ENCODE measurements around the gene ANKRD24.
"Not testable (repeated sequence)": the region's sequence is repeated elsewhere in the genome, so short reads cannot be mapped to it uniquely, and the experiment has no call there.

Gene ANKRD24

GRCh38 chr19:4238831-4239230 is 56.3 kb downstream of the ANKRD24 start:
- Histone ChIP-seq H3K4me3 (ENCODE audit: low read depth in 1 of 2, low read length in 2 of 2) (no peak overlapping the region), H3K27ac (ENCODE audit: low read depth, low read length) (no peak overlapping the region), H3K36me3 (ENCODE audit: insufficient read depth, low read length) (no peaks in the 10 kb centered on the region), H3K4me1 (ENCODE audit: insufficient read depth, low read length) (no peaks in the 10 kb centered on the region), H3K9me3 (ENCODE audit: low read length) (no peaks in the 10 kb centered on the region), H3K27me3 (ENCODE audit: control insufficient read depth in 1 of 2, insufficient read depth in 2 of 2, low read length in 2 of 2) (no peaks in the 10 kb centered on the region), H3K9ac (ENCODE audit: low read length) (no peak overlapping the region)

GRCh38 chr19:4241824-4242430 is 59.4 kb downstream of the ANKRD24 start:
- Histone ChIP-seq H3K4me1 (ENCODE audit: insufficient read depth, low read length) (peaks cover 3% of the 10 kb centered on the region), H3K4me3 (ENCODE audit: low read depth in 1 of 2, low read length in 2 of 2) (no peak overlapping the region), H3K27me3 (ENCODE audit: control insufficient read depth in 1 of 2, insufficient read depth in 2 of 2, low read length in 2 of 2) (no peaks in the 10 kb centered on the region), H3K27ac (ENCODE audit: low read depth, low read length) (no peak overlapping the region), H3K9me3 (ENCODE audit: low read length) (no peaks in the 10 kb centered on the region), H3K36me3 (ENCODE audit: insufficient read depth, low read length) (no peaks in the 10 kb centered on the region), H3K9ac (ENCODE audit: low read length) (no peak overlapping the region)

DNA sequence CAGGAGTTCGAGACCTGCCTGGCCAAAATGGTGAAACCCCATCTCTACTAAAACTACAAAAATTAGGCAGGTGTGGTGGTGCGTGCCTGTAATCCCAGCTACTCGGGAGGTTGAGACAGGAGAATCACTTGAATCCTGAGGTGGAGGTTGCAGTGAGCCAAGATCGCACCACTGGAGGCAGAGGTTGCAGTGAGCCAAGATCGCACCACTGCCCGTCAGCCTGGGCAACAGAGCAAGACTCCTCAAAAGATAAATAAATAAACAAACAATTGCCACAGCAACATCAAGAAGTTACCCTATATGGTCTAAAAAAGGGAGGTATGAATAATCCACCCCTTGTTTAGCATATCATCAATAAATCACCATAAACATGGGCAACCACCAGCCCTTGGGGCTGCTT is 63.4 kb downstream of the ANKRD24 start:
- H3K4me3 ChIP-seq (ENCODE audit: low read depth in 1 of 2, low read length in 2 of 2); H3K27ac ChIP-seq (ENCODE audit: low read depth, low read length); H3K9ac ChIP-seq (ENCODE audit: low read length); H3K27me3 ChIP-seq (ENCODE audit: control insufficient read depth in 1 of 2, insufficient read depth in 2 of 2, low read length in 2 of 2); H3K9me3 ChIP-seq (ENCODE audit: low read length): not testable (repeated sequence)
- peaks cover 11% of the 10 kb centered on the region for H3K4me1 ChIP-seq (ENCODE audit: insufficient read depth, low read length)
- peaks cover 12% of the 10 kb centered on the region for H3K36me3 ChIP-seq (ENCODE audit: insufficient read depth, low read length)

- Histone ChIP-seq H3K4me1 (ENCODE audit: insufficient read depth, low read length) (peaks cover 11% of the 10 kb centered on the region), H3K27ac (ENCODE audit: low read depth, low read length) (peak within 1 kb of the TSS; percentile 81), H3K27me3 (ENCODE audit: control insufficient read depth in 1 of 2, insufficient read depth in 2 of 2, low read length in 2 of 2) (no peaks in the 10 kb centered on the region), H3K4me3 (ENCODE audit: low read depth in 1 of 2, low read length in 2 of 2) (peak within 1 kb of the TSS; percentile 62 to 73), H3K36me3 (ENCODE audit: insufficient read depth, low read length) (peaks cover 22% of the 10 kb centered on the region), H3K9ac (ENCODE audit: low read length) (peak within 1 kb of the TSS; percentile 57), H3K9me3 (ENCODE audit: low read length) (no peaks in the 10 kb centered on the region)
Measured at GRCh38 chr19:4246767-4247593, 64.5 kb downstream of the ANKRD24 start, which contains the start of gene YJU2. YJU2 (plus strand) TSS chr19:4247080; CDS start chr19:4247147, 67 bp downstream.

DNA sequence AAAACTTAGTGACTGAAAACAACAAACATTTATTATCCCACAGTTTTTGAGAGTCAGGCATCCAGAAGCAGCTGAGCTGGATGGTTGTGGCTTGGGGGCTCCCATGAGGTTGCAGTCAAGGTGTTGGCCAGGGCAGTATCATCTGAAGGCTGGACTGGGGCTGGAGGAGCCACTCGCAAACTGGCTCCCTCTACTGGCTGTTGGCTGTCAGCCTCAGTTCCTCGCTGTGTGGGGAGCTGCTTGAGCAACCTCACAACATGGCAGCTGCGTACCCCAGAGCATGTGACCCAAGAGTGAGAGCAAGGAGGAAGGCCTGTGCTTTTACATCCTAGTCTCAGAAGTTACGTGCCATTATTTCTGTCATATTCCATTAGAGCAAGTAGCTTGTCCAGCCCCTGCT is 74.1 kb downstream of the ANKRD24 start:
- H3K9me3 ChIP-seq (ENCODE audit: low read length), result no peaks in the 10 kb centered on the region
- no peaks in the 10 kb centered on the region for H3K27me3 ChIP-seq (ENCODE audit: control insufficient read depth in 1 of 2, insufficient read depth in 2 of 2, low read length in 2 of 2)
- no peak overlapping the region for H3K4me3 ChIP-seq (ENCODE audit: low read depth in 1 of 2, low read length in 2 of 2)
- H3K4me1 ChIP-seq (ENCODE audit: insufficient read depth, low read length), result no peaks in the 10 kb centered on the region
- H3K27ac ChIP-seq (ENCODE audit: low read depth, low read length), result no peak overlapping the region
- H3K36me3 ChIP-seq (ENCODE audit: insufficient read depth, low read length), result peaks cover 41% of the 10 kb centered on the region
- H3K9ac ChIP-seq (ENCODE audit: low read length), result no peak overlapping the region

DNA sequence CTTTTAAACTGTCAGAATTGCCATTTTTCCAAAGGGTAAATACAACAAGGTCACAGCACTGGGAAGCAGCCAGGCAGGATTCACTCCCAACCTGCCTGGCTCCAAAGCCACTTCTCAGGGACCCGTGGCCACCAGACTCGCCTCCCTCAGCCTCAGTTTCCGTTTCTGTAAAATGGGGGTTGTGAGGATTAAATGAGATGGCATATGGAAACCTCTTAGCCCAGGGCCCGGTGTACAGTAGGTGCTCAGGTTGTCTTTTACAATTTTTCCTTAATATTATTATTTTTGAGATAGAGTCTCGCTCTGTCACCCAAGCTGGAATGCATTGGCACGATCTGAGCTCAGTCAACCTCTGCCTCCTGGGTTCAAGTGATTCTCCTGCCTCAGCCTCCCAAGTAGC is 74.5 kb downstream of the ANKRD24 start:
- H3K4me1 ChIP-seq (ENCODE audit: insufficient read depth, low read length), result no peaks in the 10 kb centered on the region
- H3K9me3 ChIP-seq (ENCODE audit: low read length), result no peaks in the 10 kb centered on the region
- peaks cover 38% of the 10 kb centered on the region for H3K36me3 ChIP-seq (ENCODE audit: insufficient read depth, low read length)
- H3K27me3 ChIP-seq (ENCODE audit: control insufficient read depth in 1 of 2, insufficient read depth in 2 of 2, low read length in 2 of 2), result no peaks in the 10 kb centered on the region
- H3K4me3 ChIP-seq (ENCODE audit: low read depth in 1 of 2, low read length in 2 of 2), result no peak overlapping the region
- H3K9ac ChIP-seq (ENCODE audit: low read length), result no peak overlapping the region
- H3K27ac ChIP-seq (ENCODE audit: low read depth, low read length), result no peak overlapping the region

- H3K9ac ChIP-seq (ENCODE audit: low read length), result no peak overlapping the region
- H3K4me3 ChIP-seq (ENCODE audit: low read depth in 1 of 2, low read length in 2 of 2), result no peak overlapping the region
- no peak overlapping the region for H3K27ac ChIP-seq (ENCODE audit: low read depth, low read length)
- peaks cover 41% of the 10 kb centered on the region for H3K36me3 ChIP-seq (ENCODE audit: insufficient read depth, low read length)
- no peaks in the 10 kb centered on the region for H3K4me1 ChIP-seq (ENCODE audit: insufficient read depth, low read length)
- no peaks in the 10 kb centered on the region for H3K9me3 ChIP-seq (ENCODE audit: low read length)
- no peaks in the 10 kb centered on the region for H3K27me3 ChIP-seq (ENCODE audit: control insufficient read depth in 1 of 2, insufficient read depth in 2 of 2, low read length in 2 of 2)
Measured at GRCh38 chr19:4258181-4258580, 75.7 kb downstream of the ANKRD24 start.

DNA sequence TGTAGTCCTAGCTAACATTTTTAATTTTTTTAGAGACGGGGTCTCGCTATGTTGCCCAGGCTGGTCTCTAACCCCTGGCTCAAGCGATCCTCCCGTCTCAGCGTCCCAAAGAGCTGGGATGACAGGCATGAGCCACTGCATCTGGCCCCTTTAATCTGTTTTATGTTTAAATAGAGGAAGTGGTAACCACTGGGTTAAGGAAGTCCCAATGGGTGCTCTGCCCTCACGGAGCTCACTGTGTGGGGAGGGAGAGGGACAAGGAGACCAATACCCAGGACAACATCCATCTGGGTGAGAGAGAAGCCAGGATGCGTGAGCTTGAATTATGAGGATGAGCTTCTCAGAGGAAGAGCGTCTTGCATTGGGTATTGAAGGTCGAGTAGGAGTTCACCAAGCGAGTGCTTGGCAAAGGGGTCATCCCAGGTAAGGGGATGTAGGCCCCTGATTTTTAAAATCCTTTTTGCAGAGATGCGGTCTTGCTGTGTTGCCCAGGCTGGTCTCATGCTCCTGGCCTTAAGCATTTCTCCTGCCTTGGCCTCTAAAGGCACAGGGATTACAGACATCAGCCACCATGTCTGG is 78.2 kb downstream of the ANKRD24 start:
- no peaks in the 10 kb centered on the region for H3K9me3 ChIP-seq (ENCODE audit: low read length)
- H3K9ac ChIP-seq (ENCODE audit: low read length), result no peak overlapping the region
- H3K36me3 ChIP-seq (ENCODE audit: insufficient read depth, low read length), result peaks cover 30% of the 10 kb centered on the region
- H3K27me3 ChIP-seq (ENCODE audit: control insufficient read depth in 1 of 2, insufficient read depth in 2 of 2, low read length in 2 of 2), result no peaks in the 10 kb centered on the region
- H3K27ac ChIP-seq (ENCODE audit: low read depth, low read length), result no peak overlapping the region
- no peaks in the 10 kb centered on the region for H3K4me1 ChIP-seq (ENCODE audit: insufficient read depth, low read length)
- H3K4me3 ChIP-seq (ENCODE audit: low read depth in 1 of 2, low read length in 2 of 2), result no peak overlapping the region

DNA sequence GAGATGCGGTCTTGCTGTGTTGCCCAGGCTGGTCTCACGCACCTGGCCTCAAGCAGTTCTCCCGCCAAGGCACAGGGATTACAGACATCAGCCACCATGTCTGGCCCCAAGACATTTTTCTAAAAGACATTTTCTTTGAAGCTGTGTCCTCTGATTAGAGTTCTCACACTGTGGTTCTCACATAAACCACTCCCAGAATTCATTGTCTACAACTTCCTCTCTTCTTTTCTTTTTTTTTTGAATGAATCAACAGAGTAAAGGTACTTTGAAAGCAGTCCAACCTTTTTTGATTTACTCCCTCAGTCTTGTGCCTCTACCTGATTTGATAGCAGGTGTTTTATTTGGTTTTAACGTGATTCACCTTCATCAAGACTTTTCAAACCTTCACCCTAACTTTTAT is 82.3 kb downstream of the ANKRD24 start:
- H3K9ac ChIP-seq (ENCODE audit: low read length), result no peak overlapping the region
- no peak overlapping the region for H3K4me3 ChIP-seq (ENCODE audit: low read depth in 1 of 2, low read length in 2 of 2)
- H3K36me3 ChIP-seq (ENCODE audit: insufficient read depth, low read length), result peaks cover 41% of the 10 kb centered on the region
- no peaks in the 10 kb centered on the region for H3K4me1 ChIP-seq (ENCODE audit: insufficient read depth, low read length)
- no peaks in the 10 kb centered on the region for H3K9me3 ChIP-seq (ENCODE audit: low read length)
- no peaks in the 10 kb centered on the region for H3K27me3 ChIP-seq (ENCODE audit: control insufficient read depth in 1 of 2, insufficient read depth in 2 of 2, low read length in 2 of 2)
- no peak overlapping the region for H3K27ac ChIP-seq (ENCODE audit: low read depth, low read length)

DNA sequence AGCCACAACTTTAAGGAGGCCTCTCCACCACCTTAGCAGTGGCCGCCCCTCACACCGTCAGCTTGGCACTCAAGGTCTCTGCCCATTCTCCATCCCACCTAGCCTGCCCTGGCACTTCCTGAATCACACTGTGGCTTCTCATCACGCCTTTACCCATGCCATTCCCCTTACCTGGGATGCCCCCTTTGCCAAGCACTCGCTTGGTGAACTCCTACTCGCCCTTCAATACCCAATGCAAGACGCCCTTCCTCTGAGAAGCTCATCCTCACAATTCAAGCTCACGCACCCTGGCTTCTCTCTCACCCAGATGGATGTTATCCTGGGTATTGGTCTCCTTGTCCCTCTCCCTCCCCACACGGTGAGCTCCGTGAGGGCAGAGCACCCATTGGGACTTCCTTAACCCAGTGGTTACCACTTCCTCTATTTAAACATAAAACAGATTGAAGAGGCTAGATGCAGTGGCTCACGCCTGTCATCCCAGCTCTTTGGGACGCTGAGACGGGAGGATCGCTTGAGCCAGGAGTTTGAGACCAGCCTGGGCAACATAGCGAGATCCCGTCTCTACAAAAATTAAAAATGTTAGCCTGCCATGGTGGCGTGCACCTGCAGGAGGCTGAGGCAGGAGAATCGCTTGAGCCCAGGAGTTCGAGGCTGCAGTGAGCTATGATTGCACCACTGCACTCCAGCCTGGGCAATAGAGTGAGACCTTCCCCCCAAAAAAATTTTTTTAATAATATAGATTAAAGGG is 83.9 kb downstream of the ANKRD24 start:
- peaks cover 35% of the 10 kb centered on the region for H3K36me3 ChIP-seq (ENCODE audit: insufficient read depth, low read length)
- no peak overlapping the region for H3K27ac ChIP-seq (ENCODE audit: low read depth, low read length)
- H3K9ac ChIP-seq (ENCODE audit: low read length), result no peak overlapping the region
- no peaks in the 10 kb centered on the region for H3K9me3 ChIP-seq (ENCODE audit: low read length)
- H3K4me3 ChIP-seq (ENCODE audit: low read depth in 1 of 2, low read length in 2 of 2), result no peak overlapping the region
- no peaks in the 10 kb centered on the region for H3K27me3 ChIP-seq (ENCODE audit: control insufficient read depth in 1 of 2, insufficient read depth in 2 of 2, low read length in 2 of 2)
- no peaks in the 10 kb centered on the region for H3K4me1 ChIP-seq (ENCODE audit: insufficient read depth, low read length)

Measured in muscle layer of colon (tissue), 2 donors.